ENCODE measurements around the gene STARD5. TPM values are rescaled to one million over a fixed set of nuclear protein-coding genes. Genes with fewer than 3 reads are reported as not detected.
"Not testable (repeated sequence)": the region's sequence is repeated elsewhere in the genome, so short reads cannot be mapped to it uniquely, and the experiment has no call there.

Gene STARD5
- total RNA-seq, 6 experiments from 2014 or later: 2.7 to 4.0 (median 3.6) TPM

GRCh38 chr15:81351651-81352050 is 27.7 kb upstream of the STARD5 start:
- Mint-ChIP-seq H3K27me3 (ENCODE audit: insufficient read depth) (peaks cover 10% of the 10 kb centered on the region), H3K36me3 (ENCODE audit: low read depth) (no peaks in the 10 kb centered on the region), H3K27ac (no peak overlapping the region), H3K9me3 (no peaks in the 10 kb centered on the region), H3K4me1 (ENCODE audit: low read depth) (no peaks in the 10 kb centered on the region), H3K4me3 (no peak overlapping the region)
- no peak for DNase-seq
- no peak for TF ChIP-seq CTCF (IDR thresholded peaks at IDR 0.05)

GRCh38 chr15:81349271-81349670 is 25.3 kb upstream of the STARD5 start:
- H3K36me3 Mint-ChIP-seq (ENCODE audit: low read depth): no peaks in the 10 kb centered on the region
- no peak for DNase-seq
- TF ChIP-seq CTCF (IDR thresholded peaks at IDR 0.05): no peak
- no peak overlapping the region for H3K4me3 Mint-ChIP-seq
- H3K4me1 Mint-ChIP-seq (ENCODE audit: low read depth): no peaks in the 10 kb centered on the region
- H3K27me3 Mint-ChIP-seq (ENCODE audit: insufficient read depth): peaks cover 13% of the 10 kb centered on the region
- no peak overlapping the region for H3K27ac Mint-ChIP-seq
- H3K9me3 Mint-ChIP-seq: no peaks in the 10 kb centered on the region

- not testable (repeated sequence) for H3K4me1 Mint-ChIP-seq (ENCODE audit: low read depth); H3K27ac Mint-ChIP-seq; H3K36me3 Mint-ChIP-seq (ENCODE audit: low read depth); H3K9me3 Mint-ChIP-seq; H3K4me3 Mint-ChIP-seq; DNase-seq
- peaks cover 13% of the 10 kb centered on the region for H3K27me3 Mint-ChIP-seq (ENCODE audit: insufficient read depth)
Observed at GRCh38 chr15:81348691-81349090, 24.8 kb upstream of the STARD5 start.

GRCh38 chr15:81347910-81348309 is 24.0 kb upstream of the STARD5 start:
- no peak overlapping the region for H3K27ac Mint-ChIP-seq
- peaks cover 16% of the 10 kb centered on the region for H3K27me3 Mint-ChIP-seq (ENCODE audit: insufficient read depth)

GRCh38 chr15:81346611-81347010 is 22.7 kb upstream of the STARD5 start:
- TF ChIP-seq CTCF (IDR thresholded peaks at IDR 0.05): no peak
- Mint-ChIP-seq H3K4me1 (ENCODE audit: low read depth) (no peaks in the 10 kb centered on the region), H3K27me3 (ENCODE audit: insufficient read depth) (peaks cover 14% of the 10 kb centered on the region), H3K9me3 (no peaks in the 10 kb centered on the region), H3K4me3 (no peak overlapping the region), H3K36me3 (ENCODE audit: low read depth) (no peaks in the 10 kb centered on the region), H3K27ac (no peak overlapping the region)
- no peak for DNase-seq

More at GRCh38 chr15:81347910-81348309, 24.0 kb upstream of the STARD5 start:
- no peaks in the 10 kb centered on the region for H3K36me3 Mint-ChIP-seq (ENCODE audit: low read depth)
- no peak for DNase-seq
- no peaks in the 10 kb centered on the region for H3K4me1 Mint-ChIP-seq (ENCODE audit: low read depth)
- no peak for TF ChIP-seq CTCF (IDR thresholded peaks at IDR 0.05)
- no peaks in the 10 kb centered on the region for H3K9me3 Mint-ChIP-seq
- H3K4me3 Mint-ChIP-seq: no peak overlapping the region

GRCh38 chr15:81343371-81343770 is 19.4 kb upstream of the STARD5 start:
- TF ChIP-seq CTCF (IDR thresholded peaks at IDR 0.05): no peak
- peaks cover 16% of the 10 kb centered on the region for H3K27me3 Mint-ChIP-seq (ENCODE audit: insufficient read depth)
- H3K27ac Mint-ChIP-seq: no peak overlapping the region
- no peak overlapping the region for H3K4me3 Mint-ChIP-seq
- no peak for DNase-seq
- peaks cover 5% of the 10 kb centered on the region; the same call in 1 of the 2 replicates for H3K36me3 Mint-ChIP-seq (ENCODE audit: low read depth)
- H3K9me3 Mint-ChIP-seq: no peaks in the 10 kb centered on the region
- peaks cover 23% of the 10 kb centered on the region for H3K4me1 Mint-ChIP-seq (ENCODE audit: low read depth)

All from HFFc6 (cell line).